Right atrium auricular region (tissue), 2 donors: ENCODE results near the gene SNAP23. TPM values are rescaled to one million over a fixed set of nuclear protein-coding genes. Genes with fewer than 3 reads are reported as not detected.

ENCODE experiments used
- DNase-seq: peaks from one replicate; pipeline ENCODE4 v3.0.0-alpha.2; 2019; ENCODE audit warnings: low spot score
- H3K27ac ChIP-seq, 2 donors: fragments of 200-600 bp; sonication (generic); 1 replicate in 1 of 2; 2 replicates in 1 of 2; pipeline ENCODE4 v1.5.1; 2016 to 2019
- H3K27me3 ChIP-seq, 2 donors: fragments of 200-600 bp; sonication (generic); one replicate each; pipeline versions ENCODE4 v1.5.1 to v1.6.0; 2017 to 2019
- H3K36me3 ChIP-seq: fragments of 200-600 bp; sonication (generic); one replicate; pipeline ENCODE4 v1.5.1; 2016
- H3K4me1 ChIP-seq, 2 donors: fragments of 200-600 bp; sonication (generic); one replicate each; pipeline versions ENCODE4 v1.5.1 to v1.6.0; 2017 to 2019
- H3K4me3 ChIP-seq, 2 donors: fragments of 200-600 bp; sonication (generic); 1 replicate in 1 of 2; 2 replicates in 1 of 2; pipeline ENCODE4 v1.5.1; 2017 to 2019; ENCODE audit warnings: mild to moderate bottlenecking in 1 of 2, moderate library complexity in 1 of 2
- H3K9me3 ChIP-seq, 2 donors: fragments of 200-600 bp; sonication (generic); one replicate each; pipeline ENCODE4 v1.5.1; 2019
- CTCF ChIP-seq, 2 donors: fragments of 200-600 bp; sonication (generic); IDR thresholded peaks; one replicate each; pipeline ENCODE4 v1.5.1; 2019; ENCODE audit warnings: antibody characterized with exemption in 2 of 2
- total RNA-seq, 2 donors: library from RNA; depleted of rRNA; stranded (reverse); fragments of >200 nt; gene quantifications; one replicate each; pipeline ENCODE4 v1.1.0, GENCODE V29; 2016

The SNAP23 gene
- total RNA-seq, 2 donors from 2014 or later: 37.3 to 38.1 TPM

- H3K9me3 ChIP-seq: no peaks in the 10 kb centered on the region
- H3K4me1 ChIP-seq: peaks cover 0 to 43% of the 10 kb centered on the region in 2 donors
- no peak for TF ChIP-seq CTCF (IDR thresholded peaks at IDR 0.05)
- DNase-seq: peak; percentile 86
- H3K27ac ChIP-seq: peak within 1 kb of the TSS; percentile 90 to 95
- peak within 1 kb of the TSS; percentile 86 to 97 for H3K4me3 ChIP-seq
- no peaks in the 10 kb centered on the region for H3K36me3 ChIP-seq
- no peaks in the 10 kb centered on the region for H3K27me3 ChIP-seq
These were observed 4.5 kb upstream of the SNAP23 start, which contains the start of gene ZNF106 for GRCh38 chr15:42490671-42491538. Gene ZNF106, minus strand, starts transcription at chr15:42491141. Its CDS starts 18,852 bp downstream, at chr15:42472289.

- Histone ChIP-seq H3K36me3 (no peaks in the 10 kb centered on the region), H3K4me1 (peaks cover 0 to 50% of the 10 kb centered on the region in 2 donors), H3K27ac (peak overlapping the region; percentile 90 to 95), H3K9me3 (no peaks in the 10 kb centered on the region), H3K27me3 (no peaks in the 10 kb centered on the region), H3K4me3 (peak overlapping the region; percentile 86 to 97)
- DNase-seq: no peak
- no peak for TF ChIP-seq CTCF (IDR thresholded peaks at IDR 0.05)
These were observed 3.8 kb upstream of the SNAP23 start for GRCh38 chr15:42491539-42492225.

GRCh38 chr15:42493679-42494078 is 1.8 kb upstream of the SNAP23 start:
- Histone ChIP-seq H3K4me1 (peaks cover 0 to 47% of the 10 kb centered on the region in 2 donors), H3K36me3 (no peaks in the 10 kb centered on the region), H3K9me3 (no peaks in the 10 kb centered on the region), H3K4me3 (no peak overlapping the region), H3K27me3 (no peaks in the 10 kb centered on the region), H3K27ac (peak overlapping the region; percentile 94 to 95)
- TF ChIP-seq CTCF (IDR thresholded peaks at IDR 0.05): no peak
- no peak for DNase-seq

- peak overlapping the region; percentile 94 to 95 for H3K27ac ChIP-seq
- H3K36me3 ChIP-seq: no peaks in the 10 kb centered on the region
- H3K4me3 ChIP-seq: peak overlapping the region; percentile 68 to 85
- no peaks in the 10 kb centered on the region for H3K9me3 ChIP-seq
- no peak for TF ChIP-seq CTCF (IDR thresholded peaks at IDR 0.05)
- H3K4me1 ChIP-seq: peaks cover 0 to 47% of the 10 kb centered on the region in 2 donors
- no peaks in the 10 kb centered on the region for H3K27me3 ChIP-seq
- DNase-seq: peak; percentile 68
These were observed 455 bp upstream of the SNAP23 start for GRCh38 chr15:42494998-42495360.

- H3K4me3 ChIP-seq: no peak overlapping the region
- peaks cover 0 to 58% of the 10 kb centered on the region in 2 donors for H3K4me1 ChIP-seq
- no peak for TF ChIP-seq CTCF (IDR thresholded peaks at IDR 0.05)
- H3K9me3 ChIP-seq: no peaks in the 10 kb centered on the region
- no peak for DNase-seq
- H3K27me3 ChIP-seq: no peaks in the 10 kb centered on the region
- peak overlapping the region; percentile 44 to 57 for H3K27ac ChIP-seq
- no peaks in the 10 kb centered on the region for H3K36me3 ChIP-seq
These were observed 3.0 kb downstream of the SNAP23 start for GRCh38 chr15:42498212-42499068.
